K562 (cell line): Measurements from ENCODE around the gene PRR29. TPM values are rescaled to one million over a fixed set of nuclear protein-coding genes. Genes with fewer than 3 reads are reported as not detected.

Source experiments
- BHLHE40 ChIP-seq: IDR thresholded peaks from 2 replicates; pipeline ENCODE4 v1.6.1; 2011; ENCODE audit warnings: low read length, improper control_type of control experiment
- BMI1 ChIP-seq: fragments of 150-350 bp; IDR thresholded peaks from 2 replicates; pipeline ENCODE4 v1.6.1; 2014; ENCODE audit warnings: low read length
- ELF1 ChIP-seq: fragments of 200-800 bp; sonication (Bioruptor generic); IDR thresholded peaks from 2 replicates; pipeline ENCODE4 v1.6.1; 2016; ENCODE audit warnings: missing genetic modification characterization, missing compliant biosample characterization
- ESRRB ChIP-seq: fragments of 250-450 bp; sonication (Bioruptor Pico); IDR thresholded peaks from 2 replicates; pipeline ENCODE4 v1.5.0; 2020; ENCODE audit warnings: mild to moderate bottlenecking, moderate library complexity, borderline replicate concordance
- ETV1 ChIP-seq: fragments of 450-650 bp; conservative IDR thresholded peaks from 2 replicates; pipeline ENCODE4 v1.6.1; 2016; ENCODE audit warnings: missing genetic modification characterization, control low read depth, low read depth, missing compliant biosample characterization
- HIVEP1 ChIP-seq: fragments of 250-450 bp; sonication (Bioruptor Pico); IDR thresholded peaks from 2 replicates; pipeline ENCODE4 v1.4.0; 2020; ENCODE audit warnings: mild to moderate bottlenecking
- HMGN3 ChIP-seq: IDR thresholded peaks from 2 replicates; pipeline ENCODE4 v1.6.1; 2011; ENCODE audit warnings: borderline replicate concordance, low read depth, mild to moderate bottlenecking, mixed read lengths, low read length; ENCODE audit not compliant: insufficient read length; ENCODE audit errors: extremely low read depth
- KLF10 ChIP-seq: fragments of 250-450 bp; sonication (Bioruptor Pico); IDR thresholded peaks from 2 replicates; pipeline ENCODE4 v1.6.1; 2021; ENCODE audit warnings: matching md5 sums
- NR2C1 ChIP-seq, 2 experiments: fragments of 450-650 bp; IDR thresholded peaks; 2 replicates each; pipeline ENCODE4 v1.6.1; 2017; ENCODE audit warnings: mild to moderate bottlenecking in 2 of 2, antibody characterized with exemption in 1 of 2, inconsistent platforms in 1 of 2, missing compliant biosample characterization in 1 of 2, missing genetic modification characterization in 1 of 2
- PHB ChIP-seq: fragments of 250-450 bp; sonication (Bioruptor Pico); IDR thresholded peaks from 2 replicates; pipeline ENCODE4 v1.5.0; 2021
- POLR2AphosphoS5 ChIP-seq: IDR thresholded peaks from 2 replicates; pipeline ENCODE4 v1.6.1; 2011; ENCODE audit warnings: mild to moderate bottlenecking, low read depth, low read length, moderate library complexity; ENCODE audit not compliant: control insufficient read depth, insufficient read depth
- SMARCA4 ChIP-seq: fragments of 450-650 bp; IDR thresholded peaks from 2 replicates; pipeline ENCODE4 v1.6.1; 2016
- SOX6 ChIP-seq: fragments of 450-650 bp; IDR thresholded peaks from 2 replicates; pipeline ENCODE4 v1.6.1; 2014; ENCODE audit warnings: mild to moderate bottlenecking
- ZFP30 ChIP-seq: fragments of 250-450 bp; sonication (Bioruptor Pico); IDR thresholded peaks from 2 replicates; pipeline ENCODE4 v1.8.0; 2022; ENCODE audit warnings: moderate library complexity, mild to moderate bottlenecking, inconsistent platforms, borderline replicate concordance
- ZFP36 ChIP-seq: fragments of 150-350 bp; IDR thresholded peaks from 2 replicates; pipeline ENCODE4 v1.6.1; 2018; ENCODE audit warnings: low read length, low read depth; ENCODE audit not compliant: partially characterized antibody
- ZNF165 ChIP-seq: fragments of 250-450 bp; sonication (Bioruptor Pico); IDR thresholded peaks from 2 replicates; pipeline ENCODE4 v1.4.0; 2020; ENCODE audit warnings: borderline replicate concordance
- ZNF408 ChIP-seq: fragments of 250-450 bp; sonication (Bioruptor Pico); IDR thresholded peaks from 2 replicates; pipeline ENCODE4 v1.4.0; 2020; ENCODE audit warnings: low read depth, mild to moderate bottlenecking, moderate library complexity
- polyA plus RNA-seq, 8 experiments: library from polyadenylated mRNA; depleted of rRNA in 4 of 8; stranded (reverse) in 5 of 8; unstranded in 3 of 8; fragments of >200 nt; fragmentation: Nextera tagmentation in 2 of 8; fragmentation: Illumina TruSeq in 1 of 8; extraction: Ambion mirVana in 2 of 8; extraction: Trizol in 1 of 8; gene quantifications; 2 replicates each; pipeline versions ENCODE4 v1.2.1 to v1.2.3, GENCODE V29; 2011 to 2014; ENCODE audit warnings: inconsistent platforms in 1 of 8, missing spikeins in 1 of 8
- total RNA-seq, 7 experiments: library from RNA; depleted of rRNA in 6 of 7; stranded (reverse); fragments of >200 nt in 6 of 7; fragmentation: Illumina TruSeq in 2 of 7; extraction: Trizol in 2 of 7; gene quantifications; 2 replicates each; pipeline versions ENCODE4 v1.2.1 to v1.2.3, GENCODE V29; 2011 to 2021; ENCODE audit warnings: low replicate concordance in 1 of 7
- TF ChIP-seq, protein P1 (sequence below), 3 experiments: IDR thresholded peaks in 2 of 3; conservative IDR thresholded peaks in 1 of 3; 2 replicates each; pipeline ENCODE4 v1.5.1; 2011 to 2012; ENCODE audit warnings: low read length in 3 of 3, mild to moderate bottlenecking in 3 of 3, control low read depth in 2 of 3, improper control_type of control experiment in 1 of 3, inconsistent platforms in 1 of 3, low read depth in 1 of 3, mixed read lengths in 1 of 3, moderate library complexity in 1 of 3; ENCODE audit not compliant: insufficient read depth in 2 of 3
- TF ChIP-seq, protein P2 (sequence below): fragments of 450-650 bp; IDR thresholded peaks from 2 replicates; pipeline ENCODE4 v1.6.1; 2016
- TF ChIP-seq, protein P3 (sequence below): fragments of 250-450 bp; sonication (Bioruptor Pico); IDR thresholded peaks from 2 replicates; pipeline ENCODE4 v1.8.0; 2022; ENCODE audit warnings: inconsistent platforms, mild to moderate bottlenecking, moderate library complexity, borderline replicate concordance
- TF ChIP-seq, protein P4 (sequence below): fragments of 450-650 bp; formaldehyde crosslinking; IDR thresholded peaks from 2 replicates; pipeline ENCODE4 v1.4.0; 2020; ENCODE audit warnings: mild to moderate bottlenecking, moderate library complexity
- TF ChIP-seq, protein P5 (sequence below): fragments of 250-450 bp; sonication (Bioruptor Pico); IDR thresholded peaks from 2 replicates; pipeline ENCODE4 v1.5.0; 2021; ENCODE audit warnings: mild to moderate bottlenecking, borderline replicate concordance

PRR29 gene
- total and polyA plus RNA-seq, 9 of the 15 experiments (the other 6 are each of a cell fraction or from before 2014, with no cell fraction given): 0.08 to 0.58 (median 0.15) TPM; not detected in 5

DNA sequence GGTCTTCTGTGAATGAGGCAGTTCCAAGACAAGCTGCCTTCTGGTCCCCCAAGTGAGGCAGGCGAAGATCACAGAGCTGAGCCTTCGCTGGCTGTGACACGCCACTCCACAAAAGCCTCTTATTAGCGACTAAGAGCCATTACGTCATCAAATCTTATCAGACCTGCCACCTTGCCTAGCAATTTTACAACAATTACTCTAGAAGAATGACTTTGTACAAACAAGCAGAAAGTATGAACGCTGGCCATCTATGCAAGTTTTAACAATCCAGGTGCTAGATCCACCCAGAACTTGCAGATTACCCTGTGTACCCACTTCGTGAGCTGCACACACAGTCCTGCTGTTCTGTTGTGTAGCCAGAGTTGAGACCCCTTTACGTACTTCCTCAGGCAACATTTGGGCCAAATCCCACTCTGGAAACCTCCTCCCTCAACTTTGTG is 26.1 kb downstream of the PRR29 start (continued):
- TF ChIP-seq, protein P1, sequence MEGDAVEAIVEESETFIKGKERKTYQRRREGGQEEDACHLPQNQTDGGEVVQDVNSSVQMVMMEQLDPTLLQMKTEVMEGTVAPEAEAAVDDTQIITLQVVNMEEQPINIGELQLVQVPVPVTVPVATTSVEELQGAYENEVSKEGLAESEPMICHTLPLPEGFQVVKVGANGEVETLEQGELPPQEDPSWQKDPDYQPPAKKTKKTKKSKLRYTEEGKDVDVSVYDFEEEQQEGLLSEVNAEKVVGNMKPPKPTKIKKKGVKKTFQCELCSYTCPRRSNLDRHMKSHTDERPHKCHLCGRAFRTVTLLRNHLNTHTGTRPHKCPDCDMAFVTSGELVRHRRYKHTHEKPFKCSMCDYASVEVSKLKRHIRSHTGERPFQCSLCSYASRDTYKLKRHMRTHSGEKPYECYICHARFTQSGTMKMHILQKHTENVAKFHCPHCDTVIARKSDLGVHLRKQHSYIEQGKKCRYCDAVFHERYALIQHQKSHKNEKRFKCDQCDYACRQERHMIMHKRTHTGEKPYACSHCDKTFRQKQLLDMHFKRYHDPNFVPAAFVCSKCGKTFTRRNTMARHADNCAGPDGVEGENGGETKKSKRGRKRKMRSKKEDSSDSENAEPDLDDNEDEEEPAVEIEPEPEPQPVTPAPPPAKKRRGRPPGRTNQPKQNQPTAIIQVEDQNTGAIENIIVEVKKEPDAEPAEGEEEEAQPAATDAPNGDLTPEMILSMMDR (IDR thresholded peaks at IDR 0.05 in 2 of 3, conservative IDR thresholded peaks at IDR 0.05 in 1 of 3; ENCODE audit: insufficient read depth in 2 of 3, low read depth in 1 of 3, low read length in 3 of 3): no peak
- TF ChIP-seq ZFP30 (no peak), HIVEP1 (CRISPR knock-in tag) (no peak), POLR2AphosphoS5 (0 out of 2 replicates have a peak, but pooled peaks have one; percentile 59), PHB (CRISPR knock-in tag) (no peak), ZNF408 (no peak), ELF1 (no peak), ZNF165 (CRISPR knock-in tag) (no peak), NR2C1 (IDR thresholded peaks at IDR 0.05) (no peak), NR2C1 (tag; IDR thresholded peaks at IDR 0.05) (no peak), BMI1 (no peak), SOX6 (peak; percentile 100), SMARCA4 (peak; percentile 96), ZFP36 (no peak), ESRRB (CRISPR knock-in tag) (no peak), HMGN3 (no peak), KLF10 (CRISPR knock-in tag) (no peak), ETV1 (tag) (no peak), BHLHE40 (0 out of 2 replicates have a peak, but pooled peaks have one; percentile 50)
- TF ChIP-seq, protein P2, sequence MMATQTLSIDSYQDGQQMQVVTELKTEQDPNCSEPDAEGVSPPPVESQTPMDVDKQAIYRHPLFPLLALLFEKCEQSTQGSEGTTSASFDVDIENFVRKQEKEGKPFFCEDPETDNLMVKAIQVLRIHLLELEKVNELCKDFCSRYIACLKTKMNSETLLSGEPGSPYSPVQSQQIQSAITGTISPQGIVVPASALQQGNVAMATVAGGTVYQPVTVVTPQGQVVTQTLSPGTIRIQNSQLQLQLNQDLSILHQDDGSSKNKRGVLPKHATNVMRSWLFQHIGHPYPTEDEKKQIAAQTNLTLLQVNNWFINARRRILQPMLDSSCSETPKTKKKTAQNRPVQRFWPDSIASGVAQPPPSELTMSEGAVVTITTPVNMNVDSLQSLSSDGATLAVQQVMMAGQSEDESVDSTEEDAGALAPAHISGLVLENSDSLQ: peak; percentile 77
- TF ChIP-seq, protein P3, sequence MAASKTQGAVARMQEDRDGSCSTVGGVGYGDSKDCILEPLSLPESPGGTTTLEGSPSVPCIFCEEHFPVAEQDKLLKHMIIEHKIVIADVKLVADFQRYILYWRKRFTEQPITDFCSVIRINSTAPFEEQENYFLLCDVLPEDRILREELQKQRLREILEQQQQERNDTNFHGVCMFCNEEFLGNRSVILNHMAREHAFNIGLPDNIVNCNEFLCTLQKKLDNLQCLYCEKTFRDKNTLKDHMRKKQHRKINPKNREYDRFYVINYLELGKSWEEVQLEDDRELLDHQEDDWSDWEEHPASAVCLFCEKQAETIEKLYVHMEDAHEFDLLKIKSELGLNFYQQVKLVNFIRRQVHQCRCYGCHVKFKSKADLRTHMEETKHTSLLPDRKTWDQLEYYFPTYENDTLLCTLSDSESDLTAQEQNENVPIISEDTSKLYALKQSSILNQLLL (CRISPR knock-in tag): no peak
- TF ChIP-seq, protein P4, sequence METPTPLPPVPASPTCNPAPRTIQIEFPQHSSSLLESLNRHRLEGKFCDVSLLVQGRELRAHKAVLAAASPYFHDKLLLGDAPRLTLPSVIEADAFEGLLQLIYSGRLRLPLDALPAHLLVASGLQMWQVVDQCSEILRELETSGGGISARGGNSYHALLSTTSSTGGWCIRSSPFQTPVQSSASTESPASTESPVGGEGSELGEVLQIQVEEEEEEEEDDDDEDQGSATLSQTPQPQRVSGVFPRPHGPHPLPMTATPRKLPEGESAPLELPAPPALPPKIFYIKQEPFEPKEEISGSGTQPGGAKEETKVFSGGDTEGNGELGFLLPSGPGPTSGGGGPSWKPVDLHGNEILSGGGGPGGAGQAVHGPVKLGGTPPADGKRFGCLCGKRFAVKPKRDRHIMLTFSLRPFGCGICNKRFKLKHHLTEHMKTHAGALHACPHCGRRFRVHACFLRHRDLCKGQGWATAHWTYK (CRISPR knock-in tag): no peak
- TF ChIP-seq, protein P5, sequence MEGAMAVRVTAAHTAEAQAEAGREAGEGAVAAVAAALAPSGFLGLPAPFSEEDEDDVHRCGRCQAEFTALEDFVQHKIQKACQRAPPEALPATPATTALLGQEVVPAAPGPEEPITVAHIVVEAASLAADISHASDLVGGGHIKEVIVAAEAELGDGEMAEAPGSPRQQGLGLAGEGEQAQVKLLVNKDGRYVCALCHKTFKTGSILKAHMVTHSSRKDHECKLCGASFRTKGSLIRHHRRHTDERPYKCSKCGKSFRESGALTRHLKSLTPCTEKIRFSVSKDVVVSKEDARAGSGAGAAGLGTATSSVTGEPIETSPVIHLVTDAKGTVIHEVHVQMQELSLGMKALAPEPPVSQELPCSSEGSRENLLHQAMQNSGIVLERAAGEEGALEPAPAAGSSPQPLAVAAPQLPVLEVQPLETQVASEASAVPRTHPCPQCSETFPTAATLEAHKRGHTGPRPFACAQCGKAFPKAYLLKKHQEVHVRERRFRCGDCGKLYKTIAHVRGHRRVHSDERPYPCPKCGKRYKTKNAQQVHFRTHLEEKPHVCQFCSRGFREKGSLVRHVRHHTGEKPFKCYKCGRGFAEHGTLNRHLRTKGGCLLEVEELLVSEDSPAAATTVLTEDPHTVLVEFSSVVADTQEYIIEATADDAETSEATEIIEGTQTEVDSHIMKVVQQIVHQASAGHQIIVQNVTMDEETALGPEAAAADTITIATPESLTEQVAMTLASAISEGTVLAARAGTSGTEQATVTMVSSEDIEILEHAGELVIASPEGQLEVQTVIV (CRISPR knock-in tag): no peak
